K562 (cell line): ENCODE data around the gene FILIP1L. TPM values are rescaled to one million over a fixed set of nuclear protein-coding genes. Genes with fewer than 3 reads are reported as not detected.

Experiments
- BRCA1 ChIP-seq, 2 experiments: fragments of 450-650 bp in 1 of 2; sonication (generic) in 1 of 2; formaldehyde crosslinking in 1 of 2; IDR thresholded peaks; 2 replicates each; pipeline versions ENCODE4 v1.5.0 to v1.6.1; 2017 to 2020; ENCODE audit warnings: mild to moderate bottlenecking in 1 of 2, missing genetic modification reagents in 1 of 2
- CHAMP1 ChIP-seq: fragments of 450-650 bp; IDR thresholded peaks from 2 replicates; pipeline ENCODE4 v1.6.1; 2016; ENCODE audit warnings: mild to moderate bottlenecking
- CREB1 ChIP-seq, 2 experiments: sonication (generic) in 1 of 2; formaldehyde crosslinking in 1 of 2; IDR thresholded peaks; 2 replicates each; pipeline versions ENCODE4 v1.6.1 to v1.8.0; 2012 to 2022; ENCODE audit warnings: inconsistent platforms in 1 of 2, mild to moderate bottlenecking in 1 of 2, missing genetic modification reagents in 1 of 2, moderate library complexity in 1 of 2
- FOXK1 ChIP-seq: sonication (generic); formaldehyde crosslinking; IDR thresholded peaks from 2 replicates; pipeline ENCODE4 v1.8.0; 2022; ENCODE audit warnings: missing genetic modification reagents, mild to moderate bottlenecking, borderline replicate concordance
- IFI16 ChIP-seq: fragments of 250-450 bp; sonication (Bioruptor Pico); IDR thresholded peaks from 2 replicates; pipeline ENCODE4 v2.1.2; 2022; ENCODE audit warnings: mild to moderate bottlenecking, inconsistent platforms
- MEIS2 ChIP-seq: fragments of 450-650 bp; IDR thresholded peaks from 2 replicates; pipeline ENCODE4 v1.6.1; 2014; ENCODE audit warnings: mild to moderate bottlenecking; ENCODE audit not compliant: partially characterized antibody
- NFXL1 ChIP-seq: fragments of 450-650 bp; formaldehyde crosslinking; IDR thresholded peaks from 2 replicates; pipeline ENCODE4 v1.4.0; 2021; ENCODE audit warnings: mild to moderate bottlenecking
- POLR2H ChIP-seq: IDR thresholded peaks from 2 replicates; pipeline ENCODE4 v1.6.1; 2016; ENCODE audit warnings: missing genetic modification characterization, low read depth, mild to moderate bottlenecking, control low read depth, missing compliant biosample characterization, moderate library complexity
- REST ChIP-seq, 2 experiments: fragments of 450-650 bp; formaldehyde crosslinking in 1 of 2; IDR thresholded peaks; 2 replicates each; pipeline versions ENCODE4 v1.4.0 to v1.6.1; 2014 to 2020; ENCODE audit warnings: mild to moderate bottlenecking in 2 of 2, borderline replicate concordance in 1 of 2, low read depth in 1 of 2
- SAP30 ChIP-seq: fragments of 200-600 bp; sonication (generic); IDR thresholded peaks from 2 replicates; pipeline ENCODE4 v1.6.1; 2012; ENCODE audit warnings: borderline replicate concordance, low read depth, mild to moderate bottlenecking, moderate library complexity, low read length, control low read depth, inconsistent platforms; ENCODE audit not compliant: insufficient read depth, poor library complexity, severe bottlenecking
- SIN3B ChIP-seq: fragments of 450-650 bp; IDR thresholded peaks from 2 replicates; pipeline ENCODE4 v1.6.1; 2017; ENCODE audit warnings: low read depth, mild to moderate bottlenecking, moderate library complexity
- SIRT6 ChIP-seq: IDR thresholded peaks from one replicate; pipeline ENCODE4 v1.6.1; 2012; ENCODE audit warnings: low read depth, mild to moderate bottlenecking, control low read depth, inconsistent platforms, low read length, moderate library complexity
- SIX5 ChIP-seq, 2 experiments: IDR thresholded peaks; 2 replicates each; pipeline ENCODE4 v1.6.1; 2011; ENCODE audit warnings: low read length in 2 of 2, borderline replicate concordance in 1 of 2, low read depth in 1 of 2, mild to moderate bottlenecking in 1 of 2, moderate library complexity in 1 of 2; ENCODE audit not compliant: insufficient read depth in 1 of 2
- ZNF57 ChIP-seq: fragments of 450-650 bp; formaldehyde crosslinking; IDR thresholded peaks from 2 replicates; pipeline ENCODE4 v1.4.0; 2020; ENCODE audit warnings: mild to moderate bottlenecking, moderate library complexity
- ZNF778 ChIP-seq: fragments of 450-650 bp; formaldehyde crosslinking; IDR thresholded peaks from 2 replicates; pipeline ENCODE4 v1.4.0; 2020; ENCODE audit warnings: mild to moderate bottlenecking, moderate library complexity
- polyA plus RNA-seq, 8 experiments: library from polyadenylated mRNA; depleted of rRNA in 4 of 8; stranded (reverse) in 5 of 8; unstranded in 3 of 8; fragments of >200 nt; fragmentation: Nextera tagmentation in 2 of 8; fragmentation: Illumina TruSeq in 1 of 8; extraction: Ambion mirVana in 2 of 8; extraction: Trizol in 1 of 8; gene quantifications; 2 replicates each; pipeline versions ENCODE4 v1.2.1 to v1.2.3, GENCODE V29; 2011 to 2014; ENCODE audit warnings: inconsistent platforms in 1 of 8, missing spikeins in 1 of 8
- total RNA-seq, 7 experiments: library from RNA; depleted of rRNA in 6 of 7; stranded (reverse); fragments of >200 nt in 6 of 7; fragmentation: Illumina TruSeq in 2 of 7; extraction: Trizol in 2 of 7; gene quantifications; 2 replicates each; pipeline versions ENCODE4 v1.2.1 to v1.2.3, GENCODE V29; 2011 to 2021; ENCODE audit warnings: low replicate concordance in 1 of 7

The FILIP1L gene
- total and polyA plus RNA-seq, 9 of the 15 experiments (the other 6 are each of a cell fraction or from before 2014, with no cell fraction given), result 0.50 to 2.1 (median 1.1) TPM

GRCh38 chr3:99901200-99901926 lies 212.9 kb downstream of the FILIP1L start (continued):
- TF ChIP-seq REST (IDR thresholded peaks at IDR 0.05; ENCODE audit: borderline replicate concordance) (no peak), REST (CRISPR knock-in tag; IDR thresholded peaks at IDR 0.05; ENCODE audit: low read depth) (no peak), CREB1 (IDR thresholded peaks at IDR 0.05) (no peak), CREB1 (CRISPR knock-in tag; IDR thresholded peaks at IDR 0.05) (no peak), FOXK1 (CRISPR knock-in tag) (no peak), IFI16 (CRISPR knock-in tag) (no peak), NFXL1 (CRISPR knock-in tag) (no peak), CHAMP1 (no peak), SIX5 (IDR thresholded peaks at IDR 0.05; ENCODE audit: borderline replicate concordance in 1 of 2, insufficient read depth in 1 of 2, low read depth in 1 of 2, low read length in 2 of 2) (no peak), ZNF778 (CRISPR knock-in tag) (no peak), SIN3B (no peak), ZNF57 (no peak), BRCA1 (IDR thresholded peaks at IDR 0.05) (no peak), BRCA1 (CRISPR knock-in tag; IDR thresholded peaks at IDR 0.05) (no peak), SIRT6 (no peak), POLR2H (tag) (no peak), MEIS2 (peak; percentile 83), SAP30 (no peak)
